CD4-positive, alpha-beta T cell treated with Interleukin-2 at 100 ng/mL for 4 hours (primary cell): ENCODE data around the gene PACS1.
A peak's percentile ranks its signal among the peaks of the same experiment; 100 is the strongest.

Experiments used
- DNase-seq: peaks from one replicate; pipeline ENCODE4 v3.0.0-alpha.2; 2020; ENCODE audit warnings: low spot score

PACS1 gene

DNA sequence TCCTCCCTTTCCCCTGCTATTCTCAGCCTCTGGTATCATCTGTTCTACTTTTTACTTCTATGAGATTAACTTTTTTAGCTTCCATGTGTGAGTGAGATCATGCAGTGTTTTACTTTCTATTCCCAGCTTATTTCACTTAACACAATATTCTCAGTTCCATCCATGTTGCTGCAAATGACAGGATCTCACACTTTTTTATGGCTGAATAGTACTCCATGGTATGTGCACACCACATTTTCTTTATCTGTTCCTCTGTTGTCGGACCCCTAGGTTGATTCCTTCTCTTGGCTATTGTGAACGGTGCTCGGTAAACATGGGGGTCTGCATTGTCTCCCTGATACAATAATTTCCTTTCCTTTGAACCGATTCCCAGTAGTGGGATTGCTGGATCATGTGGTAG, 117.4 kb downstream of the PACS1 start:
- DNase-seq: no peak

DNA sequence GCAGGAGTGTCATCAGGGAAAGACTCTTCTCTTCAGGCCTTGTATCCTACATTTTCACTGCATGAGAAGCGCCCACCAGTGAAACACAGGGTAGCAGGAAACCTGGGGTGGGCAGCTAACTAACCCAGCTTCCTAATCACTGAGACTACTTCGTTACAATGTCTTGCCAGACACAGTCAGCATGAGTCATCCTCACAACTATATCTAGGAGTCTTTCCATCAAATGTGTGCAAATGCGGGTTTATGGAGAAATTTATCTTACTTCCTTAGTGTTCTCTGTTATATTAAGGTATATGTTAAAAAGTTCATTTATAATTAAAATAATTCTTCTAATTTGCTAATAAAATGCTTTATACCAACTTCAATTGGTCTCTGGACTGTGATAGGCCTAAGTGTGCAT, 118.5 kb downstream of the PACS1 start:
- no peak for DNase-seq

DNA sequence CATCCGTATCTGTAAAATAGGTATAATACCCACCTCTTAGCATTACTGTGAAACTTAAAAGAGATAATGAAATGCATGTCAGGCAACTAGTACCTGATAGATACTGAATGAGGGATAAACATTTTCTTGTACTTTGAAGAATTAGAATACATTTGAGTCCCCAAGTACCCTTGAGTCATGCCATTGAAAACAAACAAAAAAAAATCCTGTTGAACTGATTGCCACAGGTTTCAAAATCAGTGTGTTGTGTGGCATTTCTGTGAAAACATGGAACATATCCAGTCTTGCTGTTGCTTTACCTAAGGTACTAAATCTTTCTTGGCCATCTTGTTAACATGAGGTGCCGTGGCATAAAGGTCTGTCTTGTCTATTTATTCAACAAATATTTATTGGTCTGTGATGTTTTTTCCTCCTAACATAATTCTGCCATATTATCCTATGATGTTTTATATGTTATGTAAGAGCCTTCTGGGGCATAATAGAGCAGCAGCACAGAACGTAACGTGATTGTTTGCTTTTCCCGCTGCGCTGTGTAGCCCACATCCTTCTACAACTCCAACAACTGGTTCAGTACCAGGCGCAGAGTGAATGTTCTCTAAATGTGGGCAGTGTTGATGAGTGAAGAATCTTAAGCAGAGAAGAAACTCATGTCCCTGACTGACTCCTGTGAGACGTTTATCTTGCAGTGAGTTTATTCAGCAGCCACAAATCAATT, 119.1 kb downstream of the PACS1 start:
- DNase-seq: no peak

DNA sequence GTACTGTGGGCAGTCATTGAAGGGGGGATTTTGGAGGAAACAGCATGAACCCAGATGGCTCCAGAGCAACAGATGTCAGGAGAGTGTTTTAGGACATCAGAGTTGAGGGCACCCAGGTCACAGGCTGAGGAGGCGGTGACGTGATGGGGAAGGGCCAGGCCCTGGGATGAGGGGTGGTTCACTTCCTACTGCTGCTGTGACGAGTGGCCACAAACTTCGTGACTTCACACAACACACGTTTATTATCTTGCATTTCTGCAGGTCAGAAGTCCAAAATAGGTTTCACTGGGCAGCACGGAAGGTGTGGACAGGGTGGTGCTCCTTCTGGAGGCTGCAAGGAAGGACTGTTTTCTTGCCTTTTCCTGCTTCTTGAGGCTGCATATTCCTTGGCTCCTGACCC, 120.7 kb downstream of the PACS1 start:
- no peak for DNase-seq

DNA sequence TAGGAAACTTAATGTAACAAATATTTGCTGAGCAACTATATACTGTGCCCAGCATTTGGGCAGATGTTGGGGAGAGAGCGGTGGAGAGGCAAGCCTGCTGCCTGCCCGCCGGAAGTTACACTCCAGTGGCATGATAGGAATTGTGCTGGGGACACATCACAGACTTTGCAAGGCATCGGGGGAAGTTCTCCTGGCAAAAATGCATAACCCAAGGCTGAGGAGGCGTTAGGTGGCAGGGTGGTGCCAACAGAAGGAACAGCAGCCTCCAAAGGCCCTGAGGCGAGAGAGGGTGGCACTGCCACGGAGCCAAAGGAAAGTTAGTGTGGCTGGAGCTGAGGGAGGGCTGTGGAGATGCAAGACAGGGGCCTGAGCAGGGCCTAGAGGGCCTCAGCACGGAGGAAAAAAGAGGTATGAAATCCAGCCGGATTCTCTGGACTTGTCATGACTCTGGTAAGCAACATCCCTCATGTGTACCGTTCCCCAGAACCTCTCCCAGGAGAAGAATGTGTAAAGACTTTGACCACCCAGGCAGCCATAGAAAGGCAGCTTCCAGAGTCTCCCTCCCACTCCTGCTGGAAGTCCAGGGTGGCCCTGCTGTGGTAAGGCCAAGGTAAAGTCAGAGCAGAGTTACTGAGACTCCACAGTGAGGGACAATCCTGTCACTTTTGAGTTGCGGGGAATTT, 122.2 kb downstream of the PACS1 start:
- no peak for DNase-seq

DNA sequence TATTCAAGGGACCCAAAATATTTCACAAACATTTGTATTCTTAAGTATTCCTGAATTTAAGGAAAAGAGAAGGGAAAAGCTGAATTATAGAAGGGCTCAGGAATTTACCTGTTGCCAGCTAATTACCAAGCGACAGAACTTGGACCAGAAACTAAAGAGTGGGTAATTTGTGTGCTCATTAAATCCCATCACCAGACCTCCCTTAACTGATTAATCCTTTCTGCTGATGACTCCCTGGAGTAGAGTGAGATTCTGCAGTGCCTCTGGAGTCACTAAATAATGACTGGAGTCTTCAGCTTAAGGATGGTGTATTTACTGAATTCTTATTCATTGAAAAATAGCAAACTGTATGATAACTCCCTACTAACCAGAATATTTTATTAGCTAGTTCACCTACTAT, 124.3 kb downstream of the PACS1 start:
- no peak for DNase-seq

DNA sequence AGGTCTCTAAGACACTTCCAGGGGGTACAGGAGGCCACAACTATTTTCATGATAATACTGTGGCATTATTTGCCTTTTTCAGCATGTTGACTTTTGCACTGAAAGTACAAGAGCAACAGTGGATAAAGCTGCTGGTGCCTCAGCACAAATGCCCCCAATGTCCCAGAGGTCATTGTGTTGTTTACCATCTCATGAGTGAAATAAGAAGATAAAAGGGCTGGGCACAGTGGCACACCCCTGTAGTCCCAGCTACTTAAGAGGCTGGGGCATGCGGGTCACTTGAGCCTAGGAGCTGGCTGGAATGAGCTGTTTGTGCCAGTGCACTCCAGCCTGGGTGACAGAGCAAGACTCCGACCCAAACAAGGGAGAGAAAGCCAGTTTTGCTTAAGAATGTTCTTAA, 125.8 kb downstream of the PACS1 start:
- DNase-seq: no peak

DNA sequence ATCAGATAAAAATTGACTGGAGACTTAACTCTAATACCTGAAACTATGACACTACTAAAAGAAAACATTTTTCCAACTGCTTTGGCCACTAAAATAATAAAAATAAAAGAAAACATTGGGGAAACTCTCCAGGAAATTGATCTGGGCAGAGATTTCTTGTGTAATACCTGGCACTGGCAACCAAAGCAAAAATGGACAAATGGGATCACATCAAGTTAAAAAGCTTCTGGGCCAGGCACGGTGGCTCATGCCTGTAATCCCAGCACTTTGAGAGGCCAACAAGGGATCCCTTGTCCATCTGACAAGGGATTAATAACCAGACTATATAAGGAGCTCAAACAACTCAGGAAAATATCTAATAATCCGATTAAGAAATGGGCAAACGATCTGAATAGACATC, 133.8 kb downstream of the PACS1 start:
- no peak for DNase-seq

DNA sequence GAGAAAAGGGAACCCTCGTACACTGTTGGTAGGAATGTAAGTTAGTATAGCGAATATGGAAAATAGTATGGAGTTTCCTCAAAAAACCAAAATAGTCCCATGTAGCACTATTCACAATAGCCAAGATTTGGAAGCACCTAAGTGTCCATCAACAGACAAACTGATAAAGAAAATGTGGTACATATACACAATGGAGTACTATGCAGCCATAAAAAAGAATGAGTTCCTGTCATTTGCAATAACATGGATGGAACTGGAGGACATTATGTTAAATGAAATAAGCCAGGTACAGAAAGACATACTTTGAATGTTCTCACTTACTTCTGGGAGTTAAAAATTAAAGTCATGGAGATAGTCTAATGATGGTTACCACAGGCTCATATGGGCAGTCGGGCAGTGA, 134.3 kb downstream of the PACS1 start:
- no peak for DNase-seq

DNA sequence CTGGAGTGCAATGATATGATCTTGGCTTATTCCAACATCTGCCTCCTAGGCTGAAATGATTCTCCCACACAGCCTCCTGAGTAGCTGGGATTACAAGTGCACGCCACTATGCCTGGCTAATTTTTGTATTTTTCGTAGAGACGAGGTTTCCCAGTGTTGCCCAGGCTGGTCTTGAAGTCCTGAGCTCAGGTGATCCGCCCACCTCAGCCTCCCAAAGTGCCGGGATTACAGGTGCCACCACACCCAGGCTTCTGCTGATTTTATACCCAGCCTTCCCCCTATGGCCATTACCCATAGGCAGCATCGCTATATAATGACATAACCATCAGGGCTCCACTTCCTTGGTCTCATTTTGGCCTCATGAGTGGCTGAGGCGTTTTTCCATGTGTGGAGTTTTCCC, 137.7 kb downstream of the PACS1 start:
- DNase-seq: no peak

DNA sequence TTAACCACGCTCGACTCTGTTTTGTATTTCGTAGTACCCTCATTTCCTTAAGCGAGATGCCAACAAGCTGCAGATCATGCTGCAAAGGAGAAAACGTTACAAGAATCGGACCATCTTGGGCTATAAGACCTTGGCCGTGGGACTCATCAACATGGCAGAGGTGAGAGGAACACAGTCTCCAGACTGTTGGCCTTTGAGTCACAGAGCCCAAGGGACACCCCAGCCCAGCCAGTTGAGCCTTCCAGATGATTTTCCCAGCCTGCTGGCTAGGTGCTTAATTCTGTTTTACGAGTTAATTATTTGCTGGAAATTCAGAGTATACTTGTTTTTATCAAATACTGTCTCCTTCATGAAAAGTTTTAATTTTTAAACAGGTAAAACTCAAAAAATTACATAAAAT, 141.0 kb downstream of the PACS1 start:
- no peak for DNase-seq

DNA sequence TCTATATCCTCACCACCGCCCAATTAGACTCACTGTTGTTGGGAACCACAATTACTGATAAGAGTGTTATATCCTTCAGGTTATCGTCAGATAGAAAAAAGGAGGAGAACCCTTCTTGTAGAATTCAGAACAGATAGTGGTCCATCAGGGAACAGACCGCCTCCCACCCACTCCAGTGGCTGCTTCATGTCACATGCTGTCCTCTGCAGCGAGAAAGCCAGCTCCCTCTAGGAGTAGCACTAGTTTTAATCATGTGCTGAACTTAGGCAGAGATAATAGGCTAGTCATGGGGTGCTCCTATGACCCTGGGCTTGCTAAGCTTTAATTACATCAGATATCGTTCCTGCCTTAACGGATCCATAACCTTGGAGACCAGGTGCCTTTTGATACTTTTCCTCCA, 146.8 kb downstream of the PACS1 start:
- no peak for DNase-seq

DNA sequence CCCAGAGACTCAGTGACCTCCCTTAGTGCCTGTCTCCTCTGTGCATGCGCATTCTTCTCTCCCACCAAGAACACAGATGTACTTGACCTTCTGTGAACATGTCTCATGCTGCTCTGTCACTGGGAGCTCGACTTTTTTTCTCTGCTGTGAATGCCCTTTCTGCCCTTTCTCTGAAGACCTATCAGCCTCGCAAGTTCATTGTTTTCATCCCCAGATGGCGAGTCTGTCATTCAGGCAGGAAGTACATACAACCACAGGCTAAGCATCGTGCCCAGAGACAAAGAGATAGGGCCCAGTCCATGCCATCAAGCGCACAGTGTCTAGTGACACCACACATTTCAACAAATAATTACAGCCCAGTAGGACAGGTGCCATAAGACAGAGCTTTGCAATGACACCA, 148.0 kb downstream of the PACS1 start:
- DNase-seq: no peak

DNA sequence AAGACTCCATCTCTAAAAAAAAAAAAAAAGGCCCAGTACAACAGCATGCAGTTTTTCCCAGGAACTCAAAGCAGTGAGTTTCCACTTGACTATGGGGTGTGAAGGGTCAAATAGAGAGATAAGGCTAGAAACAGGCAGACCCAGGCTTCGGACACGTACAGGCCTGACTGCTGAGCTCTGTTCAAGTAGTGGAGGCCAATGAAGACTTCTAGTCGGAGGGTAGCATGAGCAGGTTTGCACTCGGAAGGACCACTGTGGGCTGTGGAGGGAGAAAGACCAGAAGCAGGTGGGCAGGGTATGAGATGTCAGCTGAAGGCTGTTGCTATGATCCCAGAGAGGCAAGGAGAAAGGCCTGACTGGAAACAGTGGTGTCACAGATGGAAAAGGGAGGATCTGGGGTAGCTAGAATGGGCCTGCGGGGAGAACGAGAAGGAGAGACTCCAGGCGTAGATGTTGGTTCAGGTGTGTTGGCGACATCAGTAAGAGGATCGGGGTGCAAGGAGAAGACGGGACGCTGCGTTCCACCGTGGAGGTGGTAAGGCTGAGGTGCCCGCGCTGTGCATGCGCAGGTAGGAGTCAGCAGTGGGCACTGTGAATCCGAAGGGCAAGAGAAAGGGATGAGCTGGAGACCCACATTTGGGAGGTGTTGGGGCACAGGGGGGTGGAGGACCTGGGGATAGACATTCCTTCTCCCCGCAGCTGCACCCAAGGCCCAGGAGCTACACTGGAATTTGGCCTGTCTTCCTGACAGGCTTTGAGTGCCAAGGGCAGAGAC, 149.0 kb downstream of the PACS1 start:
- DNase-seq: no peak

DNA sequence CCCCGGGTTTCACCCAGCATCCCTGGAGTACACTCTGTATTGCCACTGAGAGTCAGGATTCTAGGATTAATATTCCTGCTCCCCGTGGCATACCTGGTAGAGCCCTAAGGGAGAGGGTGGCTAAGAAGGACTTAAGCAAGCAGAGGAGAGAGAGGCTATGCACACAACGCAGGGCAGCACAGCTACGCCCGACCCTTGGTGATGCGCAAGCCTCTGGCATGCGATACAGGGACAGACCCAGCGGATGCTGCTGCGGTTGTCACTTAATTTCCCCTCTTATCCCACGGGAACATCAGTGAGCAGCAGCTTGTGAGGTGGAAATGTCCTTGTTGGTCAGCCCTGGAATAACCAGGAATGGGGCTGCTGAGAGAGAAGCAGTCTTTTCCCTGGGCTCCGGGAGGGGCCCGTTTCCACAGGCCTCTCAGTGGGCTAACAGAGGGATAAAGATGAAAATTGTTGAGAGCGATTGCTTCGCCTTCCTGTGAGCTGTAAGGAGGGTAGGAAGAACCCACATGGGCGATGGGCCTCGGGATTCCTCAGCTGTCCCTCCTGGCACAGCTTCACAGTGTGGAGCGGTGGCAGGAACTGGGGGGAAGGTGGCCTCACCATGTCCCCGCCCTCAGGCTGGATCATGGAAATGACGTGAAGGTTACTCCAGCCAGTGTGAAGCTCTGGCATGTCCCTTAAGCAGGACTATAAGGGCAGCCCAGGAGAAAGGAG, 149.9 kb downstream of the PACS1 start:
- DNase-seq: no peak

DNA sequence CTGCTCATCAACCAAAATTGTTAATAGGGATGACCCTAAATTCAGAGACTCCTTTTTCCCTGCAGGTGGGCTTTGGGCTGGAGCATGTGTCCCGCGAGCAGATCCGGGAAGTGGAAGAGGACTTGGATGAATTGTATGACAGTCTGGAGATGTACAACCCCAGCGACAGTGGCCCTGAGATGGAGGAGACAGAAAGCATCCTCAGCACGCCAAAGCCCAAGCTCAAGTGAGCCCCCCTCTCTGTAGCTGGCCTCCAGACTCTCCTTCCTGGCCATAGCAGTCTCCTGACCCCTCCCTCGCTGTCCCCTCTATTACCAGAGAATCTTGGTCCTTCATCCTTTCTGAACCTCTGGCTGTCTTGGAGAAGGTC, 150.5 kb downstream of the PACS1 start:
- DNase-seq: no peak

DNA sequence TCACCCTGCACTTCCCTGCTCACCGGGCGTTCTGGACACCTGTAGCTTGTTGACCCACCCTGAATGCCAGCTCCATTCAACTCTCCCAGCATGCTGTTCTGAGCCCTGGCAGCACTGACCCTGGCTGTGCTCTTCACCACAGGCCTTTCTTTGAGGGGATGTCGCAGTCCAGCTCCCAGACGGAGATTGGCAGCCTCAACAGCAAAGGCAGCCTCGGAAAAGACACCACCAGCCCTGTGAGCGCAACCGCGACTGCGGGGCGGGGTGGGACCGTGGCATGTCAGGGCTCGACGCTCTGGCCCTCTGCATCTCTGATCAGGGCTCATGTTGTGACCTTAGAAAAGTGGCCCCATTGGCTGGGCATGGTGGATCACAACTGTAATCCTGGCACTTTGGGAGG, 150.9 kb downstream of the PACS1 start:
- DNase-seq: no peak

DNA sequence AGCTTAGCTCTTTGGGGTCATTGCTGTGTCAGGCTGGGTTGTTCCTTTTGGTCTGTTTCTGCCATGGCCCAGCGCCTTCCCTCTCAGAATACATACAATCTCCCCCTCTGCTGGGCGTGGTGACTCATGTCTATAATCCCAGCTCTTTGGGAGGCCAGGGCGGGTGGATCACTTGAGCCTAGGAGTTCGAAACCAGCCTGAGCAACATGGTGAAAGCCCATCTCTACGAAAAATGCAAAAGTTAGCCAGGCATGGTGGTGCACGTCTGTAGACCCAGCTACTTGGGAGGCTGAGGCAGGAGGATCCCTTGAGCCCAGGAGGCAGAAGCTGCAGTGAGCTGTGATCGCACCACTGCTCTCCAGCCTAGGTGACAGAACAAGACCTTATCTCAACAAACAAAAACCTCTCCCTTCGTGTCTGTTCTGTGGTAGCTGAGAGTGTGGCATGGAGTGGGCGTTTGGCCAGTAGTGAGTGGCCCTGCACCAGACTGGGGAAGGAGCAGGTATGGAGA, 151.7 kb downstream of the PACS1 start:
- DNase-seq: no peak

DNA sequence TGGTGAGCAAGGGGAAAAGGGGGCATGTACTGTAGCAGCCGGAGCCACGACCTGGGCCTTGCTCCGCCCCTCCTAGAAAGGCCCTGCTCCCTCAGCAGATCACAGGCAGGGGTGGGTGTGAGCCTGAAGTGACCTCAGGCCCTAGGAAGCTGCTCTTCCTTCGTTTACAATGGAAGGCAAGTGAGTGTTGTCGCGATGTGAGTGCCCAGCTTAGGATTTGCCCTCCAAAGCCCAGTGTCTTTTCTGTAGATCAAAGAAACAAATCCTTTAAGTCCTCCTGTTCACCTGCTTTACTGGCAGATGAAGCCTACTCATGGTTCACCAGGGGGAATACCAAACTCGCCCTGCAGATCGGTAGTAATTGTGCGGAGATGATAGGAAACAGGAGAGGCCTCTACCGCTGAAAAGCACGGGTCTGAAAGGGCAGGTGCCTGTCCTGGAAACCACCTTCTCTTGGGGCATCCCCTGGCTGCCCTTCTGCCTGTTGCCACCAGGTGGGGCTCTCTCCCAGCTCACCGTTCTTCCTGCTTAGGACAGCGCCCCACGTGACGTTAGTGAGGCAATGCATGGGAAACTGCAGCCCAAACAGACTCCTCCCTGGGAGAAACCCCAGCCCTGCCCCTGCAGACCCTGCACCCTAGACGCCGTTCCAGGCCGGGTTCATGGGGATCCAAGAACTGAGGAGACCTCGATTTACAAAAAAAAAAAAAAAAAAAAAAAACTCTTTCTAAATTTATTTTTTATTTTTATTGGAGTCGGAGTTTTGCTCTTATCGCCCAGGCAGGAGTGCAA, 152.5 kb downstream of the PACS1 start:
- peak; percentile 96 for DNase-seq

DNA sequence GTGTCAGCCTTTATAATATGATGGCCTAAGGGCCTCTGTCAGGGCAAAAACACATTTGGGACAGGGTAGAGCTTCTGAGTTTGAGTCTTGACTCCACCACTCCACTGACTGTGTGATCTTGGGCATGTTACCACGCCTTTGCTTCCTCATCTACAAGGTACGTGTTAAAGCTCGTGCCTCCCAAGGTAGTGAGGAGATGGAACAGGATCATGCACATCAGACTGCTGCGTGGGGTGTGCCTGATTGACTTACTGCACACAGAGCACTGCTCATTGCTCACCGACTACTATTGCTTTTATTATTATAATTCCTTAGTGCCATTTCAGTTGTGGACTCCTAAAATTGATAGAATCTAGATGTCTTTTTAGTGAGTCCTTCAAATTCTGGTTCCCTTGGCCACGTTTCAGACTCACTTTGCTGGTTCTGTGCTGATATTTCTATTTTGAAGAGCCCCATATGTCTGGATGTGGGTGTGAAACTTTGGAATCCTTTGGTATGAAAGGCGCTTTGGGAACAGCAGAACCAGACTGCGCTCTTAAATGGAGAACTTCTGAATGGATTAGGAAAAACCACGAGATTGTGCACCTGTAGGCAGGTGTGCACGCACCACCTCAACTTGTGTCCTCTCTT, 154.3 kb downstream of the PACS1 start:
- no peak for DNase-seq

DNA sequence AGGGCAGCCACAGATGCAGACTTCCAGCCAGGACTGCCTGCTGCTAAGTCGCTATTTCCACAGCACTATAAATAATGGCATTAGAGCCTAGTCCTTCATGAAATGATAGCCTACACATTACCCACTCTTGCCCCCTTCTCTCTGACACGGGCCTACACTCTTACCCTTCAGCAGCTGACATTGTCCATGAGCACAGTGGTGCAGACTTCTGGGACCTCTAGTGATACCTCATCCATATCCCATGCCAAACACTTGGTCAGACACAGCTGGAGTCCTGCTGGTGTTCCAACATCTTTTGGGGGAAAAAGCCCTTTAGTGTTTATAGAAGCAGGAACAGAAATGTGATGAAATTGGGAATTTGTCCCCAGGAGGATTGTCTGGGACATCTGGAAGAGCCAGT, 155.0 kb downstream of the PACS1 start:
- DNase-seq: no peak
